Activated CD8-positive, alpha-beta memory T cell treated with anti-CD3 and anti-CD28 coated beads, Interleukin-2, amount 50 U/mL, for 4 hours (primary cell): ENCODE measurements around the gene CCDC40.
"Not testable (repeated sequence)": the region's sequence is repeated elsewhere in the genome, so short reads cannot be mapped to it uniquely, and the experiment has no call there.

Experiments
- DNase-seq: peaks from one replicate; pipeline ENCODE4 v3.0.0-alpha.2; 2020

CCDC40 gene

GRCh38 chr17:80087346-80088265, 51.2 kb downstream of the CCDC40 start:
- no peak for DNase-seq

- DNase-seq: no peak
Observed at GRCh38 chr17:80089762-80090161, 53.3 kb downstream of the CCDC40 start.

GRCh38 chr17:80090164-80090563, 53.7 kb downstream of the CCDC40 start:
- DNase-seq: not testable (repeated sequence)

GRCh38 chr17:80091376-80091775, 54.9 kb downstream of the CCDC40 start:
- no peak for DNase-seq

GRCh38 chr17:80092959-80093358, 56.5 kb downstream of the CCDC40 start:
- no peak for DNase-seq

GRCh38 chr17:80095038-80095843, 58.8 kb downstream of the CCDC40 start:
- DNase-seq: no peak

- no peak for DNase-seq
Observed at GRCh38 chr17:80095844-80096475, 59.5 kb downstream of the CCDC40 start.

- no peak for DNase-seq
Observed at GRCh38 chr17:80096561-80097021, 60.1 kb downstream of the CCDC40 start.

GRCh38 chr17:80097127-80097621, 60.7 kb downstream of the CCDC40 start:
- DNase-seq: no peak

- DNase-seq: no peak
Observed at GRCh38 chr17:80097844-80098691, 61.6 kb downstream of the CCDC40 start.

GRCh38 chr17:80099291-80100034, 63.0 kb downstream of the CCDC40 start:
- DNase-seq: no peak

- DNase-seq: no peak
Observed at GRCh38 chr17:80100035-80100323, 63.5 kb downstream of the CCDC40 start.

- peak; percentile 91 for DNase-seq
Observed at GRCh38 chr17:80101011-80101945, 64.8 kb downstream of the CCDC40 start, which contains the start of gene GAA. TSS of gene GAA (plus strand) at chr17:80101581. CDS start at chr17:80104587, 3,006 bp downstream.

GRCh38 chr17:80101946-80102663, 65.7 kb downstream of the CCDC40 start:
- DNase-seq: no peak

- no peak for DNase-seq
Observed at GRCh38 chr17:80102664-80103448, 66.4 kb downstream of the CCDC40 start.

GRCh38 chr17:80103449-80104085, 67.1 kb downstream of the CCDC40 start:
- no peak for DNase-seq

GRCh38 chr17:80104321-80104955, 68.0 kb downstream of the CCDC40 start:
- DNase-seq: no peak

GRCh38 chr17:80104956-80105375, 68.5 kb downstream of the CCDC40 start:
- DNase-seq: no peak
